Jurkat, Clone E6-1 (cell line): ENCODE results near the gene ACSF3.
"Not testable (repeated sequence)": the region's sequence is repeated elsewhere in the genome, so short reads cannot be mapped to it uniquely, and the experiment has no call there.

Source experiments
- DNase-seq: peaks from one replicate; pipeline ENCODE4 v3.0.0-alpha.2; 2011; ENCODE audit warnings: low read depth, low spot score
- H3K4me3 ChIP-seq: 2 replicates; pipeline ENCODE4 v1.5.1; 2011; ENCODE audit warnings: mild to moderate bottlenecking, low read length, control low read depth, moderate library complexity

The ACSF3 gene

DNA sequence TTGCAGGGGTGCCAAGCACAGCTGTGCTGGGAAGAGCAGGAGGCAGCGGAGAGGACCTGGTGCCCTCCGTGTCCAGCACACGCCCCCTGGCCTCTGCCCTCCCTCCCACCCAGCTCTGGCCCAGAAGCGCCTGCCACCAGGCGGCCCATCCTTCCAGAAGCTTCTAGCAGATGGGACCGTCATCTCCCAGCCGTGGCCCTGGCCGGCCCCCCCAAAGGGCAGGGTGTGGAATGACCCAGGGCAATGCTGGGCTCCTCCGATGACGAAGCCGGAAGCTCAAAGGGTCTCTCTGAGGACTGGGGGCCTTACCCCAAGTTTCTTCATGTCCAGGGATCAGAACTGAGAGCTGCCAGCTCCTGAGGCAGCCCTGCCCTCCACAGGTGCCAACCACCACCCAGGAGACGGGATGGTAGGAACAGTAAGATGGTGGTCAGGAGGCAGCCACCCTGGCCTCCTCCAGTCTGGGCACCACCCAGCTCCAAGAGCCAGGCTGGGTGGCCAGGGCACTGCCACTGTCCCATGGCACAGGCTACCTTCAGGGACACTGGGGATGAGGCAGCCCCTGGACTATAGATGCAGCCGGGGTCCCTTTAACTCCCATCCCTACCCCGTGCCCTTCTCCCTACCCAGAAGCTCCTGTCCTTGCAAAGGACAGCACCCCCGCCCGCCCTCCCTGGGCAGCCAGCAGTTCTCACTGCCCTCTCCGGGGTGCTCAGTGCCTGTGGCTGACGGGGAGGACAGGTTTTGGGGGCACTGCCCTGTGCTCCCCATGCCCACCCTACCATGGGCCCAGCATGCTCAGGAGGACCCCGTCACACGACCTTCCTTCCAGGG is 71.4 kb downstream of the ACSF3 start:
- no peak overlapping the region for H3K4me3 ChIP-seq
- no peak for DNase-seq

DNA sequence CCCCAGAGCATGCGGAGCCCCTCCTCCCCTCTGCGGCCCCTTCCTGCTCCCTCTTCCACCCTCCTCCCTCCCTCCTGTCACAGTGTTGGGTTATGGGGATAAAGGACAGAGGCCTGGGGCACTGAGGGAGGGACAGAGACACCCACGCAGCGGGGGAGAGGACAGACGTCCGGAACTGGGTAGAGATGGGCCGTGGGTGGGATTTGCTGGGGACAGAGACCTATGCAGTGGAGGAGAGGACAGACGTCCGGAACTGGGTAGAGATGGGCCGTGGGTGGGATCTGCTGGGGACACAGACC is 72.0 kb downstream of the ACSF3 start:
- DNase-seq, H3K4me3 ChIP-seq: not testable (repeated sequence)

DNA sequence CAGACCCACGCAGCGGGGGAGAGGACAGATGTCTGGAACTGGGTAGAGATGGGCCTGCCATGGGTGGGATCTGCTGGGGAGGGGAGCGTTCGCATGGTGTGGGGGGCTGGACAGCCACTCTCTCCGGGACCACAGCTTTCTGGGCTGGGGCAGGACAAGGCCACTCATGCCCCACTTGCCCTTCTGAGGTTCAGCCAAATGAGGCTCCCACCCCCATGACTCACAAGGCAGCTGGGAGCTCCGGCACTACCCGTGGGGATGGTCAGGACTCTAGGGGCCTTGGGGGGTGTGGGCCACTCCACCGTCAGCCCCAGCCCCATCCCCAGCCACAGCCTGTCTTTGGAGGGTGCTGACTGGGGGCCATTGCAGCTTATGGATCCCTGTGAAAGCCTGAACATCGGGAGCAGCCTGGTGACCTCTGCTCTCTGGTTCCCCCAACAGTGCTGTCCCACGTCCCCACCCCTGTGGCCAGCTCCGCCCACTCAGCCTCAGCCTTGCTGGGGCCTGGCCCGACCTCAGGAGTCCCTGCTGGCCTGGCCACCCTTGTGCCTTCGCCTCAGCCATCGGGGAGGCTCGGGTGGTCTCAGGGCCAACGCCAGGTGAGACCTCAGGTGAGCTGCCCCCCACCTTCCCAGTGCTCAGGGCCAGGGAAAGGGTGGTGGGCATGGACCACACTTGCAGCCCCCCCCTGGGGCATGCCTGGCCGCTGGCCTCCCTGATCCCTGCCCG is 73.2 kb downstream of the ACSF3 start:
- DNase-seq = no peak
- no peak overlapping the region for H3K4me3 ChIP-seq

GRCh38 chr16:89167425-89167941 is 73.8 kb downstream of the ACSF3 start:
- no peak for DNase-seq
- no peak overlapping the region for H3K4me3 ChIP-seq

DNA sequence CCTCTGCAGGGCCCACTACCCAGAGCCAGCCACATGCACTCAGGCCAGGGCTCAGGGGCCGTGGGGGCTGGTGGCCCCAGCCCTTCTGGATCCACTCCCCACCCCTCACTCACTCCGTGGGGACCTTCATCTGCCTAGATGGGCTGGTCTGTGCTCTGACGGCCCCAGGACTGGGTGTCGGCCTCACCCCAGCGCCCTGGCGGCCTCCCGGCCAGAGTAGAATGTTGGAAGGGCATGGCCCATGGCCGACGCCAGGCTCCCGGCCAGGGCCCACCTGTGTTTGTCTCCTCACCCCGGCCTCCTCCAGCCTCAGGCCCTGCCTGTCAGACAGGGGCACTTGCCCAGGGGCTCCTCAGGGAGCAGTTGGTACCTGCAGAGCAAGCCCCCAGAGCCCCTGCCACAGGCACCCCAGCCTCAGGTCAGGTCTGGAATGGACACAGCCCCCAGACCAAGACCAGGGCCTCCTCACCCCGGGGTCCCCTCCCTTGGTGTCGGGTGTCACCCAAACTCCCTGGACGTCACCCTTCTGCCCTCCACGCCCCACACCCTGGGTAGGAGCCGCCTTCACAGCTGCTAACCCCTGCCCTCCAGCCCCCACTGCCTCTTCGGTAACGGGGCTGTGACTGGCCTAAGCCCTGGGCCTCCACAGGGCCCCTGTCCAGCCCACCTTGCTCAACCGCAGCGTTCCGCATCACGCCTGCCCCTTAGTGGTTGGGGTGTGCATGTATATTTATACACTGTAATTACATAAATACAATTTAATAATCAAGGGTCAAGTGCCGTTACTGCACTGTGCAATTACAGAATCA is 74.9 kb downstream of the ACSF3 start:
- no peak for DNase-seq
- no peak overlapping the region for H3K4me3 ChIP-seq

- DNase-seq = no peak
- no peak overlapping the region for H3K4me3 ChIP-seq
Measured at GRCh38 chr16:89169778-89170177, 76.1 kb downstream of the ACSF3 start.

- H3K4me3 ChIP-seq = peak overlapping the region; percentile 42
- no peak for DNase-seq
Measured at GRCh38 chr16:89170346-89171215, 76.9 kb downstream of the ACSF3 start.

GRCh38 chr16:89171216-89172170 is 77.8 kb downstream of the ACSF3 start, which contains the start of gene CDH15:
CDH15 (plus strand) TSS chr16:89171748; CDS start chr16:89171832, 84 bp downstream.
- peak within 1 kb of the TSS; percentile 42 for H3K4me3 ChIP-seq
- peak; percentile 95 for DNase-seq

DNA sequence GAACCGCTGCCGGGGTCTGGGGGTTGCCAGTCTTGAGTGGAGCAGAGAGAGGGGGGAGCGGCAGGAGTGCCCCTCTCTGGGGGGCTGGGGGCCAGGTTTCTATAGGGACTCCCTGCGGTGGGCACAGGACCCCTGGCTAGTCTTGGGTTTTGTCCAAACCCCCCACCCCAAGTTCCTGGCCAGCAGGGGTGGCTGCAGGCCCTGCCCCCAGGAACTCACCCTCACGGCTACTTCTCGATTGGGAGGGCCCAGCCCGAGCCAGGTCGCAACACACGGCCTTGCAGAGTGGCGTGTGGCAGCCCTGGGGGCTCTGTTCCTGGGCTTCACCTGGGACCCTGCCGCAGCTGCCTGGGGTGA is 78.5 kb downstream of the ACSF3 start:
- DNase-seq = no peak
- no peak overlapping the region for H3K4me3 ChIP-seq

GRCh38 chr16:89172528-89173173 is 79.0 kb downstream of the ACSF3 start:
- no peak for DNase-seq
- H3K4me3 ChIP-seq = no peak overlapping the region

GRCh38 chr16:89173174-89173921 is 79.7 kb downstream of the ACSF3 start:
- DNase-seq = no peak
- no peak overlapping the region for H3K4me3 ChIP-seq

DNA sequence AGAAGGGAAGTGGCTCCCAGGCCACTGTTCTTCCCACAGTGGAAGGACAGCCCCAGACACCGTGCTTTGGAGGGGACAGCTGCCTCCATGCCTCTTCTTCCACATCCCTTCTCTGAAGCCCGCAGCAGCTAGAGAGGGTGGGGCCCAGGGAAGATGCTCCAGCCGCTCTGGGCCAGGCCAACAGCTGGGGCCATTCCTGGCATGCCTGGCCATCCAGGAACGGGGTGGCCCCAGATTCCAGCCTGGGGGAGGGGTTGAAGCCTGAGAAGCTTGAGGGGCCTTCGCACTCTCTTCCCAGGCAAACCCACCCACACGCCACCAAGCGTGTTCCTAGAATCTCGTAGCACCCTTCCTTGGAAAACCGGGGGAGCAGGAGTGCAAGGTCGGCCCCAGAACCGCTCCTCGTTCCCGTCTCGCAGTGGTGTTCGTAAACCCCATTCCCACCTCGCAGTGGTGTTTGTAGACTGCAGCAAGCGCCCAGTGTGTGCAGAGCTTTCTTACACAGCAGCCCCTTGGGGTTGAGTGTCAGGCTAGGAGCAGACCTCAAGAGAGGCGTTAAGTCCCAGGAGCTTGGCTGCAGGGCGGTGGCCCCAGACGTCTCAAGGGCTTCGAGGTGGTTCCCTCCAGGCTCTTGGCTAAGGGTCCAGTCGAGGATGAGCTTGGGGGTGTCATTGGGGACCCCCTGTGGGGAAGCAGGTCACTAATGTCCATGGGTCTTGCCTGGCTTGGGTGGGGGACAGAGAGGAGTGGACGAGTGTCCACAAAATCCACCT is 80.6 kb downstream of the ACSF3 start:
- H3K4me3 ChIP-seq = no peak overlapping the region
- no peak for DNase-seq

- DNase-seq = no peak
Measured at GRCh38 chr16:89174877-89175276, 81.2 kb downstream of the ACSF3 start.

DNA sequence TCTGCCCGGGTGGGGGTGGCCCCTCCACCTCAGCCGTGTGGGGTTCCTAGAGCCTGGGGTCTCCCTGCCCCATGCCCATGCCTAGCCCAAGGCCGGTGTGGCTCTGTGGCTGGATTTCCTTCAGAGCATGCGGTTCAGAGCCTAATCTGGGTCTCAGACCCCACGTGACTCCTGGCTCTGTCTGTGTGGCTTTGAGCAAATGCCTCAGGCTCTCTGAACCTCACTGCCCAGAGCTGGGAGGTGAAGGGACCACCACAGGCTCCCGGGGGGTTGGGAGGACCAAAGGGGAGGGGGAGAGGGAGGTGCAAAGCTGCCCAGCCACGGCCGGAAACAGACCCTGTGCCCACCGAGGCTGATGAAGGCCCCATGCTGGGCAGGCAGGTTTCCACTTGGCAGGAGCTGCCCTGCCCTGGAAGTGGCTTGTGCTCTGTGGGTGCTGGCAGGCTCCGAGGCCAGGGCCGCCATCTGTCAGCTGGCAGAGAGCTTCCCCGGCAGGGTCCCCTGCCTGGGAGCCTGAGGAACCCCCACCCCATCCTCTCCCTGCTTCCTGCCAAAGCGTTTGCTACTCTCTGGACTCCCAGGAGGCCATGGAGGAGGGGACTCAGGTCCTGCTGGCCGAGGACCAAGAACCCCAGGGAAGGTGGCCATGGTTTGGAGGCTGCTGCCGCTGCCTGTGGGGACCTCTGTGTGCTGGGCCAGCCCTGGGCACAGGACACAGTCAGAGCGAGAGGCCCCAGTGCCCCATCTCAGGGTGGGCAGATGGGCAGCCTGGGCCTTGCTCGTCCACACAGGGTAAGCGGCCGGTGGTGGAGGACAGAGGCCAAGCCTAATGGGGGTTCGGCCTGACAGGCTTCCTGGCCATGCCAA is 81.9 kb downstream of the ACSF3 start:
- no peak for DNase-seq
- no peak overlapping the region for H3K4me3 ChIP-seq

More at GRCh38 chr16:89174877-89175276, 81.2 kb downstream of the ACSF3 start:
- no peak overlapping the region for H3K4me3 ChIP-seq

DNA sequence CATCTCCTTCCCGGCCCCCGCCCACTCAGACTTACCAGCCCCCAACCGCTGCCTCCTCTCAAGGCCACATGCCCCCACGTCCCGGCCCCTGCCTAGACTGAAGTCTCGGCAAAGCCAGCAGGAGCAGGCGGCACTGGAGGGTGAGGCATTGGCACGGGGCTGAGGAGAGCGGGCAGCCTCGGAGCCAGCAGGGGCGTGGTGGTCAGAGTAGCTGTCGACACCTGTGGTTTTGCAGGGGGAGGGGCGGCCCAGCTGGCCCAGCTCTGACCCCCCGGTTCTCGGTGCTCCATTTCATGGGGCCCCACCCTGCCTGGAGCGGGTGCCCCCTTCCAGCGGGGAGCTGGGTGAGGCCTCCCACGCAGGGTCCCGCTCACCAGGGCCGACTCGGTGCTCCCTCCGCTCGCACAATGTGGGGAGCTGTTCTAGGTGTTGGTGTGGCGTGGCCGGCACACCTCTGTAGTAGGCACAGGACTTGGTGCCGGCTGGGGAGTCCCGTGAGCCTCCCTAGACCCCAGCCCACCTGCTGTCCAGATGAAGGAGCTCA is 82.6 kb downstream of the ACSF3 start:
- no peak for DNase-seq
- no peak overlapping the region for H3K4me3 ChIP-seq
